ENCODE results near the gene FAM120B. TPM values are rescaled to one million over a fixed set of nuclear protein-coding genes. Genes with fewer than 3 reads are reported as not detected.

The FAM120B gene
- total RNA-seq, 2 donors from 2014 or later: 14.7 to 18.6 TPM

- Histone ChIP-seq H3K9me3 (no peaks in the 10 kb centered on the region), H3K27me3 (peaks cover 0 to 6% of the 10 kb centered on the region in 2 donors), H3K36me3 (no peaks in the 10 kb centered on the region), H3K27ac (no peak overlapping the region), H3K4me1 (peaks cover 0 to 40% of the 10 kb centered on the region in 2 donors), H3K4me3 (peak overlapping the region in 1 of 2 donors; percentile 54)
- TF ChIP-seq CTCF (IDR thresholded peaks at IDR 0.05): no peak
- DNase-seq (ENCODE audit: low spot score): no peak
These were observed 9.6 kb upstream of the FAM120B start for GRCh38 chr6:170296746-170297575.

- Histone ChIP-seq H3K27ac (no peak overlapping the region), H3K4me1 (peaks cover 0 to 32% of the 10 kb centered on the region in 2 donors), H3K36me3 (no peaks in the 10 kb centered on the region), H3K9me3 (no peaks in the 10 kb centered on the region), H3K27me3 (peaks cover 0 to 6% of the 10 kb centered on the region in 2 donors), H3K4me3 (no peak overlapping the region)
- DNase-seq (ENCODE audit: low spot score): peak; percentile 5
- TF ChIP-seq CTCF (IDR thresholded peaks at IDR 0.05): no peak
These were observed 8.8 kb upstream of the FAM120B start for GRCh38 chr6:170297576-170298330.

- DNase-seq (ENCODE audit: low spot score): peak; percentile 46
- Histone ChIP-seq H3K27ac (no peak overlapping the region), H3K4me1 (peaks cover 0 to 24% of the 10 kb centered on the region in 2 donors), H3K36me3 (no peaks in the 10 kb centered on the region), H3K27me3 (peaks cover 0 to 6% of the 10 kb centered on the region in 2 donors), H3K9me3 (no peaks in the 10 kb centered on the region), H3K4me3 (no peak overlapping the region)
- TF ChIP-seq CTCF (IDR thresholded peaks at IDR 0.05): no peak
These were observed 7.9 kb upstream of the FAM120B start for GRCh38 chr6:170298688-170299087.

GRCh38 chr6:170301184-170301583 lies 5.4 kb upstream of the FAM120B start:
- Histone ChIP-seq H3K4me1 (peaks cover 0 to 16% of the 10 kb centered on the region in 2 donors), H3K4me3 (no peak overlapping the region), H3K27me3 (peaks cover 0 to 1% of the 10 kb centered on the region in 2 donors), H3K36me3 (no peaks in the 10 kb centered on the region), H3K9me3 (no peaks in the 10 kb centered on the region), H3K27ac (no peak overlapping the region)
- TF ChIP-seq CTCF (IDR thresholded peaks at IDR 0.05): no peak
- no peak for DNase-seq (ENCODE audit: low spot score)

GRCh38 chr6:170305805-170306323 lies 694 bp upstream of the FAM120B start:
- Histone ChIP-seq H3K9me3 (no peaks in the 10 kb centered on the region), H3K27me3 (no peaks in the 10 kb centered on the region), H3K4me3 (peak overlapping the region; percentile 72 to 96), H3K4me1 (peaks cover 5 to 38% of the 10 kb centered on the region in 2 donors), H3K27ac (peak overlapping the region; percentile 88 to 94), H3K36me3 (no peaks in the 10 kb centered on the region)
- no peak for TF ChIP-seq CTCF (IDR thresholded peaks at IDR 0.05)
- no peak for DNase-seq (ENCODE audit: low spot score)

Data from right atrium auricular region (tissue), 2 donors.